Body of pancreas (tissue), 4 donors: ENCODE measurements around the gene FAM135A.

ENCODE experiments used
- CTCF ChIP-seq, 7 experiments: fragments of 450-650 bp in 4 of 7; fragments of 200-600 bp in 3 of 7; sonication (generic) in 3 of 7; IDR thresholded peaks; one replicate each; pipeline ENCODE4 v1.5.1; 2016 to 2019; ENCODE audit warnings: antibody characterized with exemption in 7 of 7
- POLR2A ChIP-seq, 3 donors: fragments of 450-650 bp; IDR thresholded peaks; one replicate each; pipeline ENCODE4 v1.6.1; 2016; ENCODE audit warnings: antibody characterized with exemption in 3 of 3, mild to moderate bottlenecking in 2 of 3

GRCh38 chr6:70551566-70551965, 138.3 kb downstream of the FAM135A start:
- no peak for TF ChIP-seq POLR2A (IDR thresholded peaks at IDR 0.05)
- TF ChIP-seq CTCF (IDR thresholded peaks at IDR 0.05), result peak in 2 of 7 experiments; percentile 18 to 26
